Neuronal stem cell (in vitro differentiated cells): Measurements from ENCODE around the gene CCDC194.

Experiments used
- DNase-seq: peaks from one replicate; pipeline ENCODE4 v3.0.0-alpha.2; 2013; ENCODE audit warnings: low spot score
- H2AFZ ChIP-seq: one replicate; pipeline ENCODE4 v1.6.1; 2013; ENCODE audit warnings: mild to moderate bottlenecking, low read length, inconsistent platforms
- H2AK5ac ChIP-seq: 2 replicates; pipeline ENCODE4 v1.6.1; 2013; ENCODE audit warnings: low read depth, mild to moderate bottlenecking, inconsistent platforms, low read length, moderate library complexity, mixed read lengths
- H2BK120ac ChIP-seq: 2 replicates; pipeline ENCODE4 v1.6.1; 2013; ENCODE audit warnings: low read depth, mild to moderate bottlenecking, inconsistent platforms, low read length, moderate library complexity, mixed read lengths
- H2BK12ac ChIP-seq: one replicate; pipeline ENCODE4 v1.6.1; 2013; ENCODE audit warnings: low read length, inconsistent platforms
- H2BK15ac ChIP-seq: 2 replicates; pipeline ENCODE4 v1.6.1; 2013; ENCODE audit warnings: mild to moderate bottlenecking, low read length, inconsistent platforms, mixed read lengths
- H2BK5ac ChIP-seq: one replicate; pipeline ENCODE4 v1.6.1; 2013; ENCODE audit warnings: inconsistent platforms, mild to moderate bottlenecking, low read length, moderate library complexity
- H3K14ac ChIP-seq: one replicate; pipeline ENCODE4 v1.6.1; 2013; ENCODE audit warnings: low read length, inconsistent platforms
- H3K18ac ChIP-seq: 2 replicates; pipeline ENCODE4 v1.6.1; 2013; ENCODE audit warnings: low read length, inconsistent platforms
- H3K23ac ChIP-seq: 2 replicates; pipeline ENCODE4 v1.6.1; 2013; ENCODE audit warnings: low read depth, mild to moderate bottlenecking, mixed read lengths, low read length, inconsistent platforms; ENCODE audit not compliant: poor library complexity
- H3K27ac ChIP-seq: replicated peaks from 3 replicates; pipeline ENCODE4 v1.5.1; 2013; ENCODE audit warnings: low read length, inconsistent platforms
- H3K27me3 ChIP-seq, 3 experiments: 2 replicates each; pipeline ENCODE4 v1.6.1; 2013; ENCODE audit warnings: low read length in 3 of 3, mild to moderate bottlenecking in 2 of 3, inconsistent platforms in 1 of 3, low read depth in 1 of 3, mixed read lengths in 1 of 3, moderate library complexity in 1 of 3; ENCODE audit not compliant: control insufficient read depth in 3 of 3, insufficient read depth in 3 of 3
- H3K36me3 ChIP-seq, 2 donors: replicated peaks in 1 of 2; 2 replicates each; pipeline ENCODE4 v1.6.1; 2013; ENCODE audit warnings: low read length in 2 of 2; ENCODE audit not compliant: control insufficient read depth in 2 of 2, insufficient read depth in 2 of 2
- H3K4ac ChIP-seq: 2 replicates; pipeline ENCODE4 v1.6.1; 2013; ENCODE audit warnings: inconsistent platforms, mild to moderate bottlenecking, low read length, moderate library complexity
- H3K4me1 ChIP-seq, 2 donors: 1 replicate in 1 of 2; 2 replicates in 1 of 2; pipeline ENCODE4 v1.6.1; 2013; ENCODE audit warnings: low read length in 2 of 2, low read depth in 1 of 2; ENCODE audit not compliant: control insufficient read depth in 2 of 2, insufficient read depth in 1 of 2
- H3K4me2 ChIP-seq: one replicate; pipeline ENCODE4 v1.6.1; 2013; ENCODE audit warnings: mild to moderate bottlenecking, low read length, inconsistent platforms; ENCODE audit not compliant: insufficient read depth, poor library complexity, severe bottlenecking
- H3K4me3 ChIP-seq, 2 donors: 2 replicates each; pipeline ENCODE4 v1.5.1; 2013; ENCODE audit warnings: low read length in 2 of 2, mild to moderate bottlenecking in 2 of 2, inconsistent platforms in 1 of 2, moderate library complexity in 1 of 2
- H3K79me1 ChIP-seq: one replicate; pipeline ENCODE4 v1.6.1; 2013; ENCODE audit warnings: low read depth, mild to moderate bottlenecking, inconsistent platforms, low read length, moderate library complexity
- H3K9ac ChIP-seq: one replicate; pipeline ENCODE4 v1.6.1; 2013; ENCODE audit warnings: mild to moderate bottlenecking, low read depth, low read length, inconsistent platforms; ENCODE audit not compliant: poor library complexity
- H3K9me3 ChIP-seq, 2 donors: replicated peaks in 1 of 2; 2 replicates each; pipeline versions ENCODE3 to v1.6.1; 2013; ENCODE audit warnings: low read length in 2 of 2, mild to moderate bottlenecking in 2 of 2, inconsistent platforms in 1 of 2, low read depth in 1 of 2, mixed read lengths in 1 of 2, moderate library complexity in 1 of 2; ENCODE audit not compliant: control insufficient read depth in 2 of 2, insufficient read depth in 1 of 2
- H4K8ac ChIP-seq: one replicate; pipeline ENCODE4 v1.6.1; 2013; ENCODE audit warnings: low read depth, mild to moderate bottlenecking, inconsistent platforms, low read length, moderate library complexity
- H4K91ac ChIP-seq: one replicate; pipeline ENCODE4 v1.6.1; 2013; ENCODE audit warnings: low read length, low read depth, mild to moderate bottlenecking, inconsistent platforms; ENCODE audit not compliant: poor library complexity
- WGBS, 2 donors: extraction: QIAGEN DNeasy Blood & Tissue Kit; methylation state at CpG; one replicate each; pipeline ENCODE4 v1.1.7; 2013; ENCODE audit warnings: missing lambda C conversion rate in 2 of 2, mixed read lengths in 1 of 2; ENCODE audit not compliant: insufficient read length in 2 of 2, insufficient replicate concordance in 1 of 2; ENCODE audit errors: extremely low coverage in 2 of 2; 5-methylcytosine and 5-hydroxymethylcytosine counted together

Gene CCDC194

DNA sequence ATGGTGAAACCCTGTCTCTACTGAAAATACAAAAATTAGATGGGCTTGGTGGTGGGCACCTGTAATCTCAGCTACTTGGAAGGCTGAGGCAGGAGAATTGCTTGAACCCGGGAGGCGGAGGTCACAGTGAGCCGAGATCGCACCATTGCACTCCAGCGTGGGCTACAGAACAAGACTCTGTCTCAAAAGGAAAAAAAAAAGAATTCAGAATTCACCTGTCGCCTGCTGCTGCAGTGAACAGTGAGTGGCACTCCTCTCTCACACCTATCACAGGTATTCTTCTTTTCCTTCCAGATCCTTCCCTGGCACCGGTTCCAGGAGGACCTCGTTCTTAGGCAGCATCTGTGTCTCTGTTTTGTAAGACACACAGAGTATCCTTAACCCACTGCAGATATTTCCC lies 20.1 kb upstream of the CCDC194 start:
- no peak overlapping the region for H3K14ac ChIP-seq
- H4K8ac ChIP-seq = no peak overlapping the region
- no peak overlapping the region for H2BK12ac ChIP-seq
- no peaks in the 10 kb centered on the region for H3K27me3 ChIP-seq
- no peak overlapping the region for H3K18ac ChIP-seq
- no peak overlapping the region for H3K4me3 ChIP-seq
- no peak overlapping the region for H3K4ac ChIP-seq
- H4K91ac ChIP-seq = no peak overlapping the region
- H3K4me1 ChIP-seq = peaks cover 4 to 7% of the 10 kb centered on the region in 2 donors
- no peaks in the 10 kb centered on the region for H3K9me3 ChIP-seq
- no peak overlapping the region for H2AK5ac ChIP-seq
- no peaks in the 10 kb centered on the region for H3K79me1 ChIP-seq
- no peaks in the 10 kb centered on the region for H3K36me3 ChIP-seq
- H3K9ac ChIP-seq = no peak overlapping the region
- H3K27ac ChIP-seq = no peak overlapping the region
- no peak overlapping the region for H2BK15ac ChIP-seq
- no CpG with 5 or more reads among the region's 8 CpGs for WGBS, 2 donors
- DNase-seq = no peak
- no peak overlapping the region for H2BK5ac ChIP-seq
- H2AFZ ChIP-seq = no peak overlapping the region
- no peak overlapping the region for H3K4me2 ChIP-seq
- H2BK120ac ChIP-seq = no peak overlapping the region
- H3K23ac ChIP-seq = no peak overlapping the region

GRCh38 chr19:17411801-17412200 lies 17.8 kb upstream of the CCDC194 start:
- Histone ChIP-seq H3K14ac (no peak overlapping the region), H4K8ac (no peak overlapping the region), H4K91ac (no peak overlapping the region), H3K4me1 (peaks cover 6 to 12% of the 10 kb centered on the region in 2 donors), H2AFZ (peak overlapping the region; percentile 21), H3K79me1 (no peaks in the 10 kb centered on the region), H3K18ac (no peak overlapping the region), H3K36me3 (no peaks in the 10 kb centered on the region), H2BK5ac (no peak overlapping the region), H3K9me3 (no peaks in the 10 kb centered on the region), H3K27me3 (no peaks in the 10 kb centered on the region), H3K4me2 (no peak overlapping the region), H3K27ac (no peak overlapping the region), H2AK5ac (peak overlapping the region; percentile 1), H2BK12ac (no peak overlapping the region), H2BK15ac (no peak overlapping the region), H2BK120ac (no peak overlapping the region), H3K4ac (no peak overlapping the region), H3K4me3 (no peak overlapping the region), H3K9ac (no peak overlapping the region), H3K23ac (no peak overlapping the region)
- DNase-seq = no peak
- no CpG with 5 or more reads among the region's 11 CpGs for WGBS, 2 donors

DNA sequence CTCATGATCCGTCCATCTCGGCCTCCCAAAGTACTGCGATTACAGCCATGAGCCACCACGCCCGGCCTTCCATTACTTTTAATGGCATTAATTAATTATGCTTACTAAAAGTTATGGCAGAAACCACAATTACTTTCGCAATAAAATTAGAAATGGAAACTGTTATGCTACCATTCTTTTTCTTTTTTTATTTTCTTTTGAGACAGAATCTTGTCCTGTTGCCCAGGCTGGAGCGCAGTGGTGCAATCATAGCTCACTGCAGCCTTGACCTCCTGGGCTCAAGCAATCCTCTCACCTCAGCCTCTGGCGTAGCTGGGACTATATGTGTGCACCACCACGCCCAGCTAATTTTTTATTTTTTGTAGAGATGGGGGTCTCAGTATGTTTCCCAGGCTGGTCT lies 16.0 kb upstream of the CCDC194 start:
- Histone ChIP-seq H3K4me1 (peaks cover 12 to 29% of the 10 kb centered on the region in 2 donors), H2BK5ac (no peak overlapping the region), H3K36me3 (no peaks in the 10 kb centered on the region), H3K4me3 (no peak overlapping the region), H3K27ac (no peak overlapping the region), H3K27me3 (no peaks in the 10 kb centered on the region), H2BK12ac (no peak overlapping the region), H2AK5ac (no peak overlapping the region), H2AFZ (no peak overlapping the region), H3K14ac (no peak overlapping the region), H3K4ac (no peak overlapping the region), H4K8ac (no peak overlapping the region), H3K23ac (no peak overlapping the region), H3K18ac (no peak overlapping the region), H4K91ac (no peak overlapping the region), H3K9ac (no peak overlapping the region), H2BK15ac (no peak overlapping the region), H3K4me2 (no peak overlapping the region), H3K9me3 (no peaks in the 10 kb centered on the region), H3K79me1 (no peaks in the 10 kb centered on the region), H2BK120ac (no peak overlapping the region)
- no CpG with 5 or more reads among the region's 9 CpGs for WGBS, 2 donors
- DNase-seq = no peak

GRCh38 chr19:17406887-17407196 lies 12.8 kb upstream of the CCDC194 start:
- WGBS, 2 donors = no CpG with 5 or more reads among the region's 2 CpGs
- no peak overlapping the region for H3K18ac ChIP-seq
- no peaks in the 10 kb centered on the region for H3K9me3 ChIP-seq
- H3K4me2 ChIP-seq = no peak overlapping the region
- no peaks in the 10 kb centered on the region for H3K27me3 ChIP-seq
- no peak overlapping the region for H2AK5ac ChIP-seq
- no peak overlapping the region for H2BK12ac ChIP-seq
- no peaks in the 10 kb centered on the region for H3K36me3 ChIP-seq
- peaks cover 21 to 30% of the 10 kb centered on the region in 2 donors for H3K4me1 ChIP-seq
- peak overlapping the region; percentile 49 for H2AFZ ChIP-seq
- no peak overlapping the region for H3K14ac ChIP-seq
- peak overlapping the region in 1 of 2 donors; percentile 24 for H3K4me3 ChIP-seq
- H4K8ac ChIP-seq = no peak overlapping the region
- DNase-seq = no peak
- no peak overlapping the region for H3K23ac ChIP-seq
- no peak overlapping the region for H3K9ac ChIP-seq
- H3K4ac ChIP-seq = no peak overlapping the region
- no peak overlapping the region for H2BK120ac ChIP-seq
- H3K27ac ChIP-seq = no peak overlapping the region
- H2BK5ac ChIP-seq = no peak overlapping the region
- no peak overlapping the region for H4K91ac ChIP-seq
- H2BK15ac ChIP-seq = no peak overlapping the region
- peaks cover 1% of the 10 kb centered on the region for H3K79me1 ChIP-seq
